M059J (cell line): ENCODE measurements around the gene GPR15LG. TPM values are rescaled to one million over a fixed set of nuclear protein-coding genes. Genes with fewer than 3 reads are reported as not detected.

ENCODE experiments used
- DNase-seq: peaks from one replicate; pipeline ENCODE4 v3.0.0-alpha.2; 2012; ENCODE audit warnings: low read depth
- total RNA-seq: library from RNA; depleted of rRNA; stranded (reverse); fragments of >200 nt; shearing (Covaris generic); gene quantifications from 2 replicates; pipeline ENCODE4 v1.2.3, GENCODE V29; 2014; rRNA removed

GPR15LG gene
- total RNA-seq, 1 experiment from 2014 or later: not detected

DNA sequence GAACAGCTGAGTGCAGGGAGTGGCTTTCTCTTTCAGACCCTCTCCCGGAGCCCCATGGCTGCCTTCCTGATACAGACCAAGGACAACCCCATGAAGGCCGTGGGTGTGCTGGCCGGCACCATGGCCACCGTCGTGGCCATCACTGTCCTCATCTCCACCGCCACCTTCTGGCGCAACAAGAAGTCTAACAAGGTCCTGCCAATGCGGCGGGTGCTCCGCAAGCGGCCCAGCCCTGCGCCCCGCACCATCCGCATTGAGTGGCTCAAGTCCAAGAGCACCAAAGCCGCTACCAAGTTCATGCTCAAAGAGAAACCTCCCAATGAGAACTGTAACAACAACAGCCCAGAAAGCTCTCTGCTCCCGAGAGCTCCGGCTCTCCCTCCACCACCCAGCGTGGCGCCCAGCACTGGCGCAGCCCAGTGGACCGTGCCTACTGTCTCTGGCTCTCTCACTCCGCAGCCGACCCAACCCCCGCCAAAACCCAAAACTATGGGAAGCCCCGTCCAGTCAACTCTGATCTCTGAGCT lies 40.5 kb downstream of the GPR15LG start:
- no peak for DNase-seq

GRCh38 chr10:84214612-84215235 lies 41.1 kb downstream of the GPR15LG start:
- DNase-seq: no peak

GRCh38 chr10:84216834-84217233 lies 43.2 kb downstream of the GPR15LG start:
- DNase-seq: no peak

- DNase-seq: no peak
Observed at GRCh38 chr10:84217746-84218145, 44.1 kb downstream of the GPR15LG start.

- DNase-seq: no peak
Observed at GRCh38 chr10:84221916-84222315, 48.3 kb downstream of the GPR15LG start.

- DNase-seq: no peak
Observed at GRCh38 chr10:84224411-84225028, 50.9 kb downstream of the GPR15LG start.

- DNase-seq: no peak
Observed at GRCh38 chr10:84225427-84226173, 52.0 kb downstream of the GPR15LG start, which contains the start of gene LRIT2. LRIT2 (minus strand) TSS chr10:84225544; CDS start chr10:84225520, 24 bp downstream.

DNA sequence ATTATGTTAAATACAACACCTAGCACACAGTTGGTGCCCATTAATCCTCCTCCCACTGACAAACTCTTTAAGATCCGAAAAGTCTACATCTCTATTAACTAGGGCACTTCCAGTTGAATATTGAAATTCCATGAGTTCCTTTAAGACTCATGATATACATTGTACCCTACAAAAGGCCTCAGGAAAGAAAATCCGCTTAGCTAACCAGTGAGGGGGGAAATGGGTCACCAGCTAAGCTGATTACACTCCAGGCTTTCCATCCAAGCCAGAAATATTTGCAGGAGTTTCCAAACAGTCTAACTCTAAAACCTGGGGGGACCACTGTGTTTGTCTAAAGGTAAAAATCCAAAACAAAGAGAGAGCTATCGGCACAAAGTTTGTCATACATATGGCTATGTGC lies 53.0 kb downstream of the GPR15LG start:
- no peak for DNase-seq

DNA sequence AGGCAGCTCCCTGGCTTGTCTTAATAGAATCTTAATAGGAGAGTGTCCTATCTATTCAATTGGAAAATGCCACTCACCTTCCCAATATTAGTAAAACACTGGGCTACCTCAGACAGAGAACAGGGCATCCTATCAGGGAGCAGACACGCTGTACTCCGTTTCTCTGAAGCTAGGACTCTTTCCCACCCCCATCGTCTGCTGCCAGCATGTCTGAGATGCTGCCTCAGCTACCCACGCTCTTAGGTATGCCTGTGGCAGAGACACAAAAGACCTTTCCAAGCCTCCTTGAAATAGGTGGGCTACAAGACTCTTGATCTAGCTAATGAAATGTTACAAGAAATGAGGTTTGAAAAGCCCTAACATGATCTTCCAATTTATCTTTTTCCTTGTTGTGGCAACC lies 54.2 kb downstream of the GPR15LG start:
- DNase-seq: no peak

GRCh38 chr10:84230359-84230758 lies 56.8 kb downstream of the GPR15LG start:
- DNase-seq: no peak

DNA sequence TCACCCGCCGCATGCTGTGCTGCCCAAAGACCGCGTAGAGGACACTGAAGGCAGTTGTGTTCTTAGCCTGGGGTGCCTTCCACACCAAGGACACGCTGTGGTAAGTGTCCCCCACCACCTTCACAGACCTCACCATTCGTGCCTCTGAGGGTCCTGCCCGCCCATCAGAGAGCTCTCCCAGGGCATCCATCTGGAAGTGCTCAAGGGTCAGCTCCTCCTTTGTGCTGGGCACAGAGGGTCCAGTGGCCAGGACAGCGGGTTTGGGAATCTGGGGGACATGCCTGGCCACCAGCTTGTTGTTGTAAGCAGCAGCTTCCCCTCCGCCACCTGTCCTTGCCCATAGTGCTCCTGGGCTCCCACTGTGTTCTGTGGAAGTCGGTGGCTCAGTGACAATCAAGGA lies 58.8 kb downstream of the GPR15LG start:
- DNase-seq: no peak

GRCh38 chr10:84233940-84234339 lies 60.3 kb downstream of the GPR15LG start:
- no peak for DNase-seq

DNA sequence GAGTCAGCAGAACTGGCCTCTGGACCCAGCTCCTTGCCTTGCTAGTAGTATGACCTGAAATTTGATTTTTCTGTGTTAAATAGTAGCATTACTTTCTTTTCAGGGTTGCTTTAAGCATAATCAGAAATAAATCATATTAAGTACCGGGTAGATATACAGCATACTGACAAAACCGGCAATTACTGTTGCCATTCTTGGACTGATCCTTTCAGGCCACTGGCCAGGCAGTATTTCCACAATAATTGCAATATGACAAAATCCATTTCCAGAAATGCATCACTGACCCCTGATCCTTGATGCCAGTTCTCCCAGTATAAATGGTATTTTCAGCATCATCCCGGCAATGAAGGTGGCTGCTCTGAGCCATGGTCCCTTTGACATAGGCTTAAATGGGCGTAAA lies 60.9 kb downstream of the GPR15LG start:
- DNase-seq: no peak

Other genes with a start within 250 kb of the GPR15LG start
- 218 TPM in 2 replicates for gene GHITM, start 34.3 kb upstream of the GPR15LG start, total RNA-seq
- gene CDHR1, start 20.7 kb downstream of the GPR15LG start, total RNA-seq: not detected in 2 replicates
- gene LRIT2, start 51.7 kb downstream of the GPR15LG start, total RNA-seq: not detected in 2 replicates
- gene LRIT1, start 67.7 kb downstream of the GPR15LG start, total RNA-seq: not detected in 2 replicates
- gene RGR, start 71.3 kb downstream of the GPR15LG start, total RNA-seq: not detected in 2 replicates
- gene CCSER2, start 154.8 kb downstream of the GPR15LG start, total RNA-seq: 15.0 and 18.3 TPM in 2 replicates